Testis (tissue), 3 donors: ENCODE data around the gene FOXA1. TPM values are rescaled to one million over a fixed set of nuclear protein-coding genes. Genes with fewer than 3 reads are reported as not detected.

Experiments
- DNase-seq: peaks from one replicate; pipeline ENCODE4 v3.0.0-alpha.2; 2019
- H3K27ac ChIP-seq, 2 donors: fragments of 200-600 bp; sonication (generic); one replicate each; pipeline ENCODE4 v1.5.1; 2019
- H3K27me3 ChIP-seq: fragments of 200-600 bp; sonication (generic); one replicate; pipeline ENCODE4 v1.5.1; 2019
- H3K36me3 ChIP-seq: fragments of 200-600 bp; sonication (generic); one replicate; pipeline ENCODE4 v1.5.1; 2017; ENCODE audit warnings: low read depth; ENCODE audit errors: missing control alignments
- H3K4me1 ChIP-seq: fragments of 200-600 bp; sonication (generic); one replicate; pipeline ENCODE4 v1.5.1; 2019
- H3K4me3 ChIP-seq, 2 donors: fragments of 200-600 bp; sonication (generic); one replicate each; pipeline ENCODE4 v1.5.1; 2017 to 2019
- H3K9me3 ChIP-seq: fragments of 200-600 bp; sonication (generic); one replicate; pipeline ENCODE4 v1.5.1; 2017
- POLR2A ChIP-seq: fragments of 450-650 bp; IDR thresholded peaks from one replicate; pipeline ENCODE4 v1.6.1; 2017; ENCODE audit warnings: antibody characterized with exemption, mild to moderate bottlenecking, moderate library complexity
- WGBS, 2 donors: methylation state at CpG; one replicate each; pipeline ENCODE4 v1.1.5; 2018; 5-methylcytosine and 5-hydroxymethylcytosine counted together
- intact Hi-C: fragments of 100-400 bp; cut with DNase I; formaldehyde crosslinking; loops from one replicate; pipeline ENCODE4 v1.15.1; 2023; ENCODE audit warnings: low total_unique reads
- polyA plus RNA-seq: library from polyadenylated mRNA; stranded (reverse); fragments of 350-450 nt; fragmentation: Illumina TruSeq; extraction: RNeasy Lipid Tissue Mini Kit (QIAGEN cat#74804); gene quantifications from one replicate; pipeline ENCODE4 v1.2.3, GENCODE V29; 2014; ENCODE audit warnings: low read depth, low replicate concordance; ENCODE audit not compliant: insufficient read depth
- total RNA-seq, 2 donors: library from RNA; depleted of rRNA; stranded (reverse); fragments of >200 nt; gene quantifications; one replicate each; pipeline ENCODE4 v1.2.3, GENCODE V29; 2016
- TF ChIP-seq, protein P1 (sequence below), 3 experiments: fragments of 450-650 bp in 2 of 3; fragments of 200-600 bp in 1 of 3; sonication (generic) in 1 of 3; IDR thresholded peaks; one replicate each; pipeline ENCODE4 v1.5.1; 2016 to 2019; ENCODE audit warnings: antibody characterized with exemption in 3 of 3, mild to moderate bottlenecking in 2 of 3, moderate library complexity in 1 of 3

Gene FOXA1
- total and polyA plus RNA-seq, 3 donors from 2014 or later, result 0.95 to 3.0 (median 2.2) TPM

DNA sequence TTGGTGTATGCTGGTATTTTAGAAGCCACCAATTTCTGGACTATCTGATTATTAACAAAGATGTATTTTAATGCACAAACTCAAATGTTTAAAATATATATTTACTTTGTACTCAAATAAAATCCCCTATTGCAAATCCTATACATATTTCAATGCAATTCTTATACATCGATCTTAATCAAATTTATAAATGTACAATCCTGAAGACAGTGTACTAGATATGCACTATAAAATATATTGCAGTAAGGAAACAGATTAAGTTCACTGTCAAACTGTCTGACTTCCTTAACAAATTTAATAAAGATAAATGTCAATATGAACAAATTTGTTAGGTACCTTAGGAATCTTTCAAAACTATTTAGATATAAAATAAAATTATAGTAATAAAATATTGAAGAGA is 43.9 kb downstream of the FOXA1 start:
- 83 to 88% methylated on average over 1 of the region's 1 CpG for WGBS, 2 donors
- TF ChIP-seq, protein P1, sequence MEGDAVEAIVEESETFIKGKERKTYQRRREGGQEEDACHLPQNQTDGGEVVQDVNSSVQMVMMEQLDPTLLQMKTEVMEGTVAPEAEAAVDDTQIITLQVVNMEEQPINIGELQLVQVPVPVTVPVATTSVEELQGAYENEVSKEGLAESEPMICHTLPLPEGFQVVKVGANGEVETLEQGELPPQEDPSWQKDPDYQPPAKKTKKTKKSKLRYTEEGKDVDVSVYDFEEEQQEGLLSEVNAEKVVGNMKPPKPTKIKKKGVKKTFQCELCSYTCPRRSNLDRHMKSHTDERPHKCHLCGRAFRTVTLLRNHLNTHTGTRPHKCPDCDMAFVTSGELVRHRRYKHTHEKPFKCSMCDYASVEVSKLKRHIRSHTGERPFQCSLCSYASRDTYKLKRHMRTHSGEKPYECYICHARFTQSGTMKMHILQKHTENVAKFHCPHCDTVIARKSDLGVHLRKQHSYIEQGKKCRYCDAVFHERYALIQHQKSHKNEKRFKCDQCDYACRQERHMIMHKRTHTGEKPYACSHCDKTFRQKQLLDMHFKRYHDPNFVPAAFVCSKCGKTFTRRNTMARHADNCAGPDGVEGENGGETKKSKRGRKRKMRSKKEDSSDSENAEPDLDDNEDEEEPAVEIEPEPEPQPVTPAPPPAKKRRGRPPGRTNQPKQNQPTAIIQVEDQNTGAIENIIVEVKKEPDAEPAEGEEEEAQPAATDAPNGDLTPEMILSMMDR (IDR thresholded peaks at IDR 0.05), result no peak
- no peak for TF ChIP-seq POLR2A
- intact Hi-C loops, result no loop called here

DNA sequence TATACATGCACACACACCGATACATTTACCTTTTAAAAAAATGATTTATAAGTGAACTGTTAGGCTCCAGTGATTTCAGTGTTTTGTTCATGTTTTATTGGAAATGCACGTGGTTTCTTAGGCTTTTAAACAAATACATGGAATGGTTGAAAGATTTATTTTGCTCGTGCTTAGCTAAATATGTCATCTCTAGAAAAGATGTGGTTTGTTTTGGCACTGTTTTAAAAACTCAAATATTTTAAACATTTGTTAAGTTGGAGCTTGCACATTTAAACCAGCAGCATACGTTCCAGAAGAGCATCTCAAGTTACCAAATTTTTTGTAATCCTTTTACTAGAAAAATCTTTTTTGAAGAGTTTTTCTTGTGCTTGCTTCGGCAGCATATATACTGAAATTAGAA is 44.5 kb downstream of the FOXA1 start:
- 68 to 70% methylated on average over 5 of the region's 5 CpGs for WGBS, 2 donors
- H3K27ac ChIP-seq, result no peak overlapping the region
- intact Hi-C loops, result no loop called here
- no peaks in the 10 kb centered on the region for H3K4me1 ChIP-seq
- no peaks in the 10 kb centered on the region for H3K27me3 ChIP-seq
- no peak overlapping the region for H3K4me3 ChIP-seq
- DNase-seq, result no peak
- H3K9me3 ChIP-seq, result no peaks in the 10 kb centered on the region
- no peaks in the 10 kb centered on the region for H3K36me3 ChIP-seq
- TF ChIP-seq, protein P1 (IDR thresholded peaks at IDR 0.05), result no peak
- no peak for TF ChIP-seq POLR2A

More for the DNA sequence above, 43.9 kb downstream of the FOXA1 start:
- H3K4me3 ChIP-seq, result no peak overlapping the region
- H3K9me3 ChIP-seq, result no peaks in the 10 kb centered on the region
- no peaks in the 10 kb centered on the region for H3K4me1 ChIP-seq
- H3K27me3 ChIP-seq, result no peaks in the 10 kb centered on the region
- no peaks in the 10 kb centered on the region for H3K36me3 ChIP-seq
- DNase-seq, result no peak
- H3K27ac ChIP-seq, result no peak overlapping the region

DNA sequence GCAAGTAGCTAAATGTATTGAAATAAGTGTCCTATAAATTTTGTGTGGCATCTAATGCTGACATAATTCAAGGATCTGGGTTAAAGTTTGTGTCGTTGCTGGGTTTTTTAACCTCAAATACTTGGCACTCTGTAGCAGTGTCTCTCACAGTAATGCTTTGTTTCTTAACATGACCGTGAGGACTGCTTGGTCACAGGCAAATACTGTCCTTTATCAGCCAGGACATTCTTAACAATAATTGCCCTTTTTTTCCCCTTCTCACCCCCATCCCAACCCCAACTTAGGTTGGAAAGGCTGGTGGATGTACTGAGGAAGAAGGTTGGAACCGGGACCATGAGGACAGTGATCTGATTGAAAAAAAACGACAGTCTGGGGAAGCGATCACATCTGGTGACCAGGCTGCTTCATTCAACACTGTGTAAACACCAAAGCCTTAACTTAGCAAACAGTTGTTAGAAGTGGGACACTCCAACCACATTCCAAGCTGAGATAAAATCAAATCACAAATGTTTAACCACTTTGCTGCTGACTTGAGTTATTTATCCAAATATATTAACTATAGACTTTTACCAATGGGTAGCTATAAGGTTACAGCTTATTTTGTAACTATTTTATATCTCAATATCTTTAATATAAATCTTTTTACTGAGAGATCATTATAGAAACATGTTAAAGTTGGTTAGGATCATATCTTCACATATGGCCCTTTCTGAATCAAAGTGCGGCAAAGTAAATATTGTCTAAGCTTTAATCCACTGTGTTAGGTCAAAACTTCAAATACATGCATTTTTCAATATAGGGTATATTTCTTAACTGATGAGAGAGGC is 48.2 kb downstream of the FOXA1 start:
- Histone ChIP-seq H3K9me3 (no peaks in the 10 kb centered on the region), H3K4me3 (no peak overlapping the region), H3K27ac (no peak overlapping the region), H3K27me3 (no peaks in the 10 kb centered on the region), H3K36me3 (no peaks in the 10 kb centered on the region), H3K4me1 (no peaks in the 10 kb centered on the region)
- 53 to 56% methylated on average over 6 of the region's 6 CpGs for WGBS, 2 donors
- no peak for DNase-seq
- no peak for TF ChIP-seq POLR2A
- TF ChIP-seq, protein P1 (IDR thresholded peaks at IDR 0.05), result no peak
- intact Hi-C loops, result no loop called here

DNA sequence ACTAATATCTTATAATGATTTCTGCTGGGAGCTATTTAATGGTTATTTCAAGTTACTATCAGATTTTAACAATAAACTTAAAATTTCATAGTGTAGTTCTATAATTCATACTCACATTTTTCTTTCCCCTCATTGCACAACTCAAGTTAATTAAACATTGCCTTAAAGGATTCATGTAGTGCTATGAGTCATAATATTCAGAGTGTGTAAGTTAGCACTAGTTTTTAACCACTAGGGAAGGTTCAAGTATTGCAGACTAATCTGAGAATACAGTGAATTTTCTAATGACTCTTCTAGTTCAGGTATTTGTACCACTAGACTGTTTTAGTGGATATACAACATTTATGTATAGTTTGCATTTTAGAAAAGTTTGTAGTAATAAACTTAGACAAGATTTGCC is 49.9 kb downstream of the FOXA1 start:
- no peaks in the 10 kb centered on the region for H3K27me3 ChIP-seq
- DNase-seq, result no peak
- intact Hi-C loops, result no loop called here
- H3K36me3 ChIP-seq, result no peaks in the 10 kb centered on the region
- H3K4me3 ChIP-seq, result no peak overlapping the region
- H3K27ac ChIP-seq, result no peak overlapping the region
- H3K9me3 ChIP-seq, result no peaks in the 10 kb centered on the region
- no peaks in the 10 kb centered on the region for H3K4me1 ChIP-seq
- TF ChIP-seq POLR2A, result no peak
- TF ChIP-seq, protein P1 (IDR thresholded peaks at IDR 0.05), result no peak

DNA sequence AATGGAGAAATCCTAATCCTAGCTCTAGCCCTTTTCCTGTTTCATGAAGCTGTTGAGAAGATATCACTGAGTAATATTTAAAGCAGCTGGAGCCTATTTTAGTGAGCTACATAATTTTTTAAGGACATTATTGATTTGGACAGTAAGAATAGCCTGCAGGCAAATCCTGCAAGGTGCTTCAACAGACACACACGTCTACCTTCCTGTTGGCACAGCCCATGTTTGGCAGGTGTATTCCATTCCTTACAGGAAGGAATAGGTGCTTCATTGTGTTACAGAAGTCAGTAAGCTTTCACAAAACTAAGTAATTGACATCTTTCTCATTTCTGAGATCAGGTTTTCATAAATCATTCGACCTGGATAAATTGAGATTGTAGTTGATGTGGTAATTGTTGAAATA is 50.6 kb downstream of the FOXA1 start:
- 58 to 75% methylated on average over 2 of the region's 2 CpGs for WGBS, 2 donors
- H3K27me3 ChIP-seq, result no peaks in the 10 kb centered on the region
- H3K36me3 ChIP-seq, result no peaks in the 10 kb centered on the region
- no peak overlapping the region for H3K4me3 ChIP-seq
- H3K4me1 ChIP-seq, result no peaks in the 10 kb centered on the region
- TF ChIP-seq, protein P1 (IDR thresholded peaks at IDR 0.05), result no peak
- no peak for TF ChIP-seq POLR2A
- H3K9me3 ChIP-seq, result no peaks in the 10 kb centered on the region
- intact Hi-C loops, result no loop called here
- no peak for DNase-seq
- H3K27ac ChIP-seq, result no peak overlapping the region
